Neural progenitor cell (in vitro differentiated cells): Measurements from ENCODE around the gene GJB6. TPM values are rescaled to one million over a fixed set of nuclear protein-coding genes. Genes with fewer than 3 reads are reported as not detected.
A peak's percentile ranks its signal among the peaks of the same experiment; 100 is the strongest.

ENCODE experiments used
- DNase-seq: peaks from one replicate; pipeline ENCODE4 v3.0.0-alpha.2; 2016; ENCODE audit warnings: low spot score
- H2AFZ ChIP-seq: fragments of 200-600 bp; sonication (generic); replicated peaks from 2 replicates; pipeline ENCODE4 v1.6.1; 2016; ENCODE audit warnings: antibody characterized with exemption
- H3F3A ChIP-seq: fragments of 200-600 bp; sonication (generic); 2 replicates; pipeline ENCODE4 v1.6.1; 2016; ENCODE audit warnings: antibody characterized with exemption, low read depth
- H3K27ac ChIP-seq: fragments of 200-600 bp; sonication (generic); 2 replicates; pipeline ENCODE4 v1.5.1; 2016; ENCODE audit warnings: mild to moderate bottlenecking
- H3K27me3 ChIP-seq: fragments of 200-600 bp; sonication (generic); 2 replicates; pipeline ENCODE4 v1.6.1; 2016; ENCODE audit warnings: mild to moderate bottlenecking, moderate library complexity
- H3K36me3 ChIP-seq: fragments of 200-600 bp; sonication (generic); 2 replicates; pipeline ENCODE4 v1.5.1; 2016
- H3K4me1 ChIP-seq: fragments of 200-600 bp; sonication (generic); 2 replicates; pipeline ENCODE4 v1.6.1; 2016; ENCODE audit warnings: mixed run types
- H3K4me2 ChIP-seq: fragments of 200-600 bp; sonication (generic); 2 replicates; pipeline ENCODE4 v1.6.1; 2016
- H3K4me3 ChIP-seq: fragments of 200-600 bp; sonication (generic); 2 replicates; pipeline ENCODE4 v1.5.1; 2016
- H3K79me2 ChIP-seq: fragments of 200-600 bp; sonication (generic); 2 replicates; pipeline ENCODE4 v1.6.1; 2016; ENCODE audit warnings: low read depth
- H3K9ac ChIP-seq: fragments of 200-600 bp; sonication (generic); 2 replicates; pipeline ENCODE4 v1.6.1; 2016
- H3K9me3 ChIP-seq: fragments of 200-600 bp; sonication (generic); 2 replicates; pipeline ENCODE4 v1.5.1; 2016; ENCODE audit warnings: low read depth
- H4K20me1 ChIP-seq: fragments of 200-600 bp; sonication (generic); 2 replicates; pipeline ENCODE4 v1.6.1; 2016; ENCODE audit warnings: low read depth
- H3K27ac Mint-ChIP-seq: 3 replicates; pipeline ENCODE4 v1.8.0; 2021; ENCODE audit warnings: mixed read lengths
- H3K27me3 Mint-ChIP-seq: 2 replicates; pipeline ENCODE4 v1.8.0; 2022; ENCODE audit warnings: low read depth, mild to moderate bottlenecking, inconsistent platforms, moderate library complexity, mixed read lengths; ENCODE audit not compliant: insufficient read depth
- H3K36me3 Mint-ChIP-seq: 3 replicates; pipeline ENCODE4 v1.8.0; 2021; ENCODE audit warnings: mixed read lengths
- H3K4me1 Mint-ChIP-seq: 3 replicates; pipeline ENCODE4 v1.8.0; 2021; ENCODE audit warnings: mixed read lengths
- H3K4me3 Mint-ChIP-seq: 3 replicates; pipeline ENCODE4 v1.8.0; 2021; ENCODE audit warnings: mild to moderate bottlenecking, moderate library complexity, mixed read lengths
- H3K9me3 Mint-ChIP-seq: 3 replicates; pipeline ENCODE4 v1.8.0; 2020; ENCODE audit warnings: mixed read lengths
- CTCF ChIP-seq: fragments of 200-600 bp; sonication (generic); IDR thresholded peaks from 2 replicates; pipeline ENCODE4 v1.5.1; 2017; ENCODE audit warnings: antibody characterized with exemption, mild to moderate bottlenecking
- EZH2 ChIP-seq: fragments of 200-600 bp; sonication (generic); IDR thresholded peaks from 2 replicates; pipeline ENCODE4 v1.6.1; 2017; ENCODE audit warnings: antibody characterized with exemption, mild to moderate bottlenecking, moderate library complexity
- EZH2phosphoT487 ChIP-seq: fragments of 200-600 bp; sonication (generic); IDR thresholded peaks from 2 replicates; pipeline ENCODE4 v1.6.1; 2017; ENCODE audit warnings: antibody characterized with exemption
- total RNA-seq: library from RNA; depleted of rRNA; stranded (reverse); fragments of >200 nt; gene quantifications from 2 replicates; pipeline ENCODE4 v1.2.3, GENCODE V29; 2015; ENCODE audit warnings: low replicate concordance

Gene GJB6
- total RNA-seq, 1 donor from 2014 or later = not detected

DNA sequence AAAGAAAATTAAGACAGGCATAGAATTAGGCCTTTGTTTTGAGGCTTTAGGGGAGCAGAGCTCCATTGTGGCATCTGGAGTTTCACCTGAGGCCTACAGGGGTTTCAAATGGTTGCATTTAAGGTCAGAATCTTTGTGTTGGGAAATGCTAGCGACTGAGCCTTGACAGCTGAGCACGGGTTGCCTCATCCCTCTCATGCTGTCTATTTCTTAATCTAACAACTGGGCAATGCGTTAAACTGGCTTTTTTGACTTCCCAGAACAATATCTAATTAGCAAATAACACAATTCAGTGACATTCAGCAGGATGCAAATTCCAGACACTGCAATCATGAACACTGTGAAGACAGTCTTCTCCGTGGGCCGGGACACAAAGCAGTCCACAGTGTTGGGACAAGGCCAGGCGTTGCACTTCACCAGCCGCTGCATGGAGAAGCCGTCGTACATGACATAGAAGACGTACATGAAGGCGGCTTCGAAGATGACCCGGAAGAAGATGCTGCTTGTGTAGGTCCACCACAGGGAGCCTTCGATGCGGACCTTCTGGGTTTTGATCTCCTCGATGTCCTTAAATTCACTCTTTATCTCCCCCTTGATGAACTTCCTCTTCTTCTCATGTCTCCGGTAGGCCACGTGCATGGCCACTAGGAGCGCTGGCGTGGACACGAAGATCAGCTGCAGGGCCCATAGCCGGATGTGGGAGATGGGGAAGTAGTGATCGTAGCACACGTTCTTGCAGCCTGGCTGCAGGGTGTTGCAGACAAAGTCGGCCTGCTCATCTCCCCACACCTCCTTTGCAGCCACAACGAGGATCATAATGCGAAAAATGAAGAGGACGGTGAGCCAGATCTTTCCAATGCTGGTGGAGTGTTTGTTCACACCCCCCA is 43.2 kb downstream of the GJB6 start:
- H2AFZ ChIP-seq = no peak overlapping the region
- H4K20me1 ChIP-seq = peaks cover 4% of the 10 kb centered on the region
- H3K4me3 ChIP-seq = no peak overlapping the region
- no peak overlapping the region for H3K9ac ChIP-seq
- no peaks in the 10 kb centered on the region for H3K36me3 Mint-ChIP-seq
- peaks cover 16% of the 10 kb centered on the region for H3K4me1 ChIP-seq
- TF ChIP-seq EZH2 (no peak), CTCF (peak; percentile 36)
- peaks cover 68% of the 10 kb centered on the region for H3K27me3 ChIP-seq
- DNase-seq = peak; percentile 37
- H3K36me3 ChIP-seq = no peaks in the 10 kb centered on the region
- no peaks in the 10 kb centered on the region for H3K9me3 ChIP-seq
- peaks cover 33% of the 10 kb centered on the region for H3K27me3 Mint-ChIP-seq
- H3K4me3 Mint-ChIP-seq = no peak overlapping the region
- no peak overlapping the region for H3K4me2 ChIP-seq
- H3K4me1 Mint-ChIP-seq = peaks cover 10% of the 10 kb centered on the region
- H3K79me2 ChIP-seq = no peaks in the 10 kb centered on the region
- H3K27ac ChIP-seq = no peak overlapping the region
- H3K27ac Mint-ChIP-seq = peak overlapping the region; percentile 14
- H3K9me3 Mint-ChIP-seq = no peaks in the 10 kb centered on the region
- H3F3A ChIP-seq = no peaks in the 10 kb centered on the region

DNA sequence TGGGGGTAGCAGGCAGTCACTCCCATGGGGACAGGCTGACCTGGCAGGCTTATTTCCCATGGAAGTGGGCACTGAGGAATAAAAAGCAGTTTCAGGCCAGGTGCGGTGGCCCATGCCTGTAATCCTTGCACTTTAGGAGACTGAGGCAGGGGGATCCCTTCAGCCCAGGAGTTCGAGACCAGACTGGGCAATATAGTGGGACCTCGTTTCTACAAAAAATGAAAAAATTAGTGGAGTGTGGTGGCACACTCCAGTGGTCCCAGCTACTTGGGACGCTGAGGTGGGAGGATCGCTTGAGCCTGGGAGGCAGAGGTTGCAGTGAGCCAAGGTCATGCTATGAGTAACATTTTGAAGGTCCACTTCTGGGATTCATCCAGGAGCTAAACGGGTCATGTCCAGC is 45.3 kb downstream of the GJB6 start:
- no peak overlapping the region for H3K4me3 Mint-ChIP-seq
- H3K79me2 ChIP-seq = no peaks in the 10 kb centered on the region
- H3K4me3 ChIP-seq = no peak overlapping the region
- no peaks in the 10 kb centered on the region for H3K9me3 ChIP-seq
- H3K36me3 ChIP-seq = no peaks in the 10 kb centered on the region
- peaks cover 20% of the 10 kb centered on the region for H3K27me3 Mint-ChIP-seq
- H3K27ac Mint-ChIP-seq = no peak overlapping the region
- peaks cover 2% of the 10 kb centered on the region for H3K4me1 ChIP-seq
- no peaks in the 10 kb centered on the region for H3F3A ChIP-seq
- DNase-seq = no peak
- H2AFZ ChIP-seq = no peak overlapping the region
- H3K9me3 Mint-ChIP-seq = no peaks in the 10 kb centered on the region
- TF ChIP-seq EZH2 = no peak
- no peak for TF ChIP-seq EZH2phosphoT487
- no peak for TF ChIP-seq CTCF
- H3K4me2 ChIP-seq = no peak overlapping the region
- peaks cover 46% of the 10 kb centered on the region for H3K27me3 ChIP-seq
- H4K20me1 ChIP-seq = no peaks in the 10 kb centered on the region
- peaks cover 3% of the 10 kb centered on the region for H3K4me1 Mint-ChIP-seq
- H3K36me3 Mint-ChIP-seq = no peaks in the 10 kb centered on the region
- no peak overlapping the region for H3K9ac ChIP-seq
- no peak overlapping the region for H3K27ac ChIP-seq

- Histone ChIP-seq H4K20me1 (no peaks in the 10 kb centered on the region), H3K9me3 (no peaks in the 10 kb centered on the region), H3K4me3 (no peak overlapping the region), H3K9ac (no peak overlapping the region), H3K36me3 (no peaks in the 10 kb centered on the region), H3K27me3 (peaks cover 34% of the 10 kb centered on the region), H3K27ac (no peak overlapping the region), H2AFZ (no peak overlapping the region), H3K79me2 (no peaks in the 10 kb centered on the region), H3K4me1 (no peaks in the 10 kb centered on the region), H3K4me2 (no peak overlapping the region), H3F3A (no peaks in the 10 kb centered on the region)
- peaks cover 14% of the 10 kb centered on the region for H3K27me3 Mint-ChIP-seq
- no peak overlapping the region for H3K27ac Mint-ChIP-seq
- TF ChIP-seq CTCF = no peak
- TF ChIP-seq EZH2 = no peak
- TF ChIP-seq EZH2phosphoT487 = no peak
- no peak overlapping the region for H3K4me3 Mint-ChIP-seq
- no peaks in the 10 kb centered on the region for H3K9me3 Mint-ChIP-seq
- no peak for DNase-seq
- peaks cover 5% of the 10 kb centered on the region for H3K4me1 Mint-ChIP-seq
- H3K36me3 Mint-ChIP-seq = no peaks in the 10 kb centered on the region
Measured at GRCh38 chr13:20185366-20186056, 46.6 kb downstream of the GJB6 start.
